ENCODE data around the gene NSF. TPM values are rescaled to one million over a fixed set of nuclear protein-coding genes. Genes with fewer than 3 reads are reported as not detected.
A peak's percentile ranks its signal among the peaks of the same experiment; 100 is the strongest.

NSF gene
- polyA plus RNA-seq, 2 of the 4 experiments (the other 2 are of a cell fraction), result 30.1 to 63.1 TPM

GRCh38 chr17:46796524-46796923 is 206.1 kb downstream of the NSF start:
- Histone ChIP-seq H3K4me1 (peaks cover 14% of the 10 kb centered on the region), H3K4me3 (no peak overlapping the region), H3K9me3 (no peaks in the 10 kb centered on the region), H3K4me2 (no peak overlapping the region), H3K27ac (peak overlapping the region in 1 of 2 experiments; percentile 82; a peak in 4 of 6 replicates)
- DNase-seq (ENCODE audit: low read depth in 1 of 2, low spot score in 1 of 2) (no peak), FAIRE-seq (no peak), ATAC-seq (no peak)
- TF ChIP-seq SREBF2 (IDR thresholded peaks at IDR 0.05), result no peak
- no peak for TF ChIP-seq POLR2A (IDR thresholded peaks at IDR 0.05; ENCODE audit: low read length)
- TF ChIP-seq, protein P1, sequence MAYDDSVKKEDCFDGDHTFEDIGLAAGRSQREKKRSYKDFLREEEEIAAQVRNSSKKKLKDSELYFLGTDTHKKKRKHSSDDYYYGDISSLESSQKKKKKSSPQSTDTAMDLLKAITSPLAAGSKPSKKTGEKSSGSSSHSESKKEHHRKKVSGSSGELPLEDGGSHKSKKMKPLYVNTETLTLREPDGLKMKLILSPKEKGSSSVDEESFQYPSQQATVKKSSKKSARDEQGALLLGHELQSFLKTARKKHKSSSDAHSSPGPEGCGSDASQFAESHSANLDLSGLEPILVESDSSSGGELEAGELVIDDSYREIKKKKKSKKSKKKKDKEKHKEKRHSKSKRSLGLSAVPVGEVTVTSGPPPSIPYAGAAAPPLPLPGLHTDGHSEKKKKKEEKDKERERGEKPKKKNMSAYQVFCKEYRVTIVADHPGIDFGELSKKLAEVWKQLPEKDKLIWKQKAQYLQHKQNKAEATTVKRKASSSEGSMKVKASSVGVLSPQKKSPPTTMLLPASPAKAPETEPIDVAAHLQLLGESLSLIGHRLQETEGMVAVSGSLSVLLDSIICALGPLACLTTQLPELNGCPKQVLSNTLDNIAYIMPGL (CRISPR knock-in tag; IDR thresholded peaks at IDR 0.05; ENCODE audit: borderline replicate concordance), result no peak
- TF ChIP-seq, protein P2, sequence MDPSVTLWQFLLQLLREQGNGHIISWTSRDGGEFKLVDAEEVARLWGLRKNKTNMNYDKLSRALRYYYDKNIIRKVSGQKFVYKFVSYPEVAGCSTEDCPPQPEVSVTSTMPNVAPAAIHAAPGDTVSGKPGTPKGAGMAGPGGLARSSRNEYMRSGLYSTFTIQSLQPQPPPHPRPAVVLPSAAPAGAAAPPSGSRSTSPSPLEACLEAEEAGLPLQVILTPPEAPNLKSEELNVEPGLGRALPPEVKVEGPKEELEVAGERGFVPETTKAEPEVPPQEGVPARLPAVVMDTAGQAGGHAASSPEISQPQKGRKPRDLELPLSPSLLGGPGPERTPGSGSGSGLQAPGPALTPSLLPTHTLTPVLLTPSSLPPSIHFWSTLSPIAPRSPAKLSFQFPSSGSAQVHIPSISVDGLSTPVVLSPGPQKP (IDR thresholded peaks at IDR 0.05; ENCODE audit: low read depth, low read length), result no peak
- no peak for TF ChIP-seq ZSCAN20 (CRISPR knock-in tag; IDR thresholded peaks at IDR 0.05)
- no peak for TF ChIP-seq RARB (CRISPR knock-in tag; IDR thresholded peaks at IDR 0.05)
- TF ChIP-seq KDM5A (IDR thresholded peaks at IDR 0.05), result no peak
- ChIA-PET POLR2A (no interaction called here), CTCF (interaction anchor here (0.7 to 2.5 kb wide), 6 partner anchors 26 to 146 kb away, joined by 3 to 9 read pairs (median 6); no protein-coding TSS in a partner anchor)
- 85% methylated on average over 5 of the region's 7 CpGs for WGBS (ENCODE audit: missing lambda C conversion rate)

DNA sequence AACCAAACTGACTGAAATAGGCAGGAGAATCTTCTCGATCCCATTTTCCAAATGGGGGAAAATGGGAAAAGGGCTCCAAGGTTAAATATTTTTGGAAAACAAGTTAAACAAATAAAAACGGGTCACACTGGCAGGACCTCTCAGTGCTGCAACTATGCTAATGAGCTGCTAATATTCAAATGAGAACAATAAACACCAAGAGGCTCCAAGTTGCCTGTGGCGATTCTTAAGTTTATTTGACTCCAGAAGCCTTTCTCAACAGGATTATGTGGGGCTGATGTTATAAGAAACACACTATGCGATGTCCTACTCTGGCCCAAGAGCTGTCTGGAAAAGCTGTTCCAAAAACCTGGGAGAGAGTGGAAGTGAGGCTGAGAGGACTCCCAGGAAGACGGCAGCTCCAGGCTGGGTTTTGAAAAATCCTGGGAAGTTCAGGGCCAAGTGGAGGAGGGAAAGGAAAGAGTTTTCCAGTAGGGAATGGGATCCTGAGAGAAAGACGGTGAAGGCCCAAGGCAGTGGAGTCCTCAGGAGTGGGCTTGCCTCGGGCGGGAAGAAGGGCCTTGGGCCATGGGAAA is 206.6 kb downstream of the NSF start:
- H3K4me1 ChIP-seq, result peaks cover 14% of the 10 kb centered on the region
- FAIRE-seq, result no peak
- no peak overlapping the region for H3K4me3 ChIP-seq
- ChIA-PET CTCF (interaction anchor here (0.5 to 2.5 kb wide), 10 partner anchors 13 to 805 kb away, joined by 3 to 9 read pairs (median 4); no protein-coding TSS in a partner anchor), POLR2A (no interaction called here)
- H3K27ac ChIP-seq, result peak overlapping the region in 1 of 2 experiments; percentile 82; a peak in 1 of 6 replicates
- 80% methylated on average over 8 of the region's 8 CpGs for WGBS (ENCODE audit: missing lambda C conversion rate)
- TF ChIP-seq CBX2 (IDR thresholded peaks at IDR 0.05; ENCODE audit: borderline replicate concordance, low read depth), result no peak
- TF ChIP-seq HDAC2 (IDR thresholded peaks at IDR 0.05), result no peak
- TF ChIP-seq HOXB13 (CRISPR knock-in tag; IDR thresholded peaks at IDR 0.05; ENCODE audit: low read depth), result no peak
- TF ChIP-seq POLR2AphosphoS2 (conservative IDR thresholded peaks at IDR 0.05; ENCODE audit: low read length), result no peak
- no peak for TF ChIP-seq ATOH8 (CRISPR knock-in tag; IDR thresholded peaks at IDR 0.05; ENCODE audit: low read depth)
- TF ChIP-seq CHD2 (IDR thresholded peaks at IDR 0.05; ENCODE audit: low read length, partially characterized antibody), result no peak
- no peak for TF ChIP-seq GATA3 (IDR thresholded peaks at IDR 0.05; ENCODE audit: borderline replicate concordance)
- TF ChIP-seq RCOR1 (IDR thresholded peaks at IDR 0.05; ENCODE audit: low read depth, low read length), result no peak
- DNase-seq (ENCODE audit: low read depth in 1 of 2, low spot score in 1 of 2), result no peak
- no peaks in the 10 kb centered on the region for H3K9me3 ChIP-seq
- H3K4me2 ChIP-seq, result no peak overlapping the region
- no peak for ATAC-seq

DNA sequence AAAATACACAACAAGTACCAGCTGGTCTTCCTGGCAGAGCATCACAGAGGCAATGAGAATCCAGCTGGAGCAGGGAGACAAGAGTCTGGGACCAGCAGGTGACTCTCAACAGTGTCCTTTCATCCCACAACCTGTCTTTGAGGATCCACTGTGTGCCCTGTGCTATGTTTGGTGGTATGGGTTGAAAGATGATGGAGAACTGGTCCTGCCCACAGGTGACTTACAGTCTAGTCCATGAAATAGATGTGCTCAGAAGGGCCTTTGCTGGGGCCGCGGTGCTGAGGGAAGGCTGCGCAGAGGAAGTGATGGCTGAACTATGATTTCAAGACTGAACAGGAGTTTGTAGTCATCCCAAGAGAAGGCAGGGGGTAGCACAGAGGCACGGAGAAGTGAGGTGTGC is 210.1 kb downstream of the NSF start:
- Histone ChIP-seq H3K9me3 (no peaks in the 10 kb centered on the region), H3K27ac (no peak overlapping the region), H3K4me1 (peaks cover 7% of the 10 kb centered on the region), H3K4me3 (no peak overlapping the region), H3K4me2 (no peak overlapping the region)
- ChIA-PET POLR2A (no interaction called here), CTCF (interaction anchor here (0.6 to 3.9 kb wide), 4 partner anchors 17 to 82 kb away, joined by 4 to 13 read pairs (median 7); no protein-coding TSS in a partner anchor)
- no peak for TF ChIP-seq CBX8 (IDR thresholded peaks at IDR 0.05)
- no peak for TF ChIP-seq ZC3H11A (IDR thresholded peaks at IDR 0.05)
- TF ChIP-seq RFX5 (IDR thresholded peaks at IDR 0.05), result no peak
- no peak for TF ChIP-seq CBX2 (IDR thresholded peaks at IDR 0.05; ENCODE audit: borderline replicate concordance, low read depth)
- no peak for TF ChIP-seq FOSL2 (IDR thresholded peaks at IDR 0.05)
- no peak for TF ChIP-seq FOSL2 (CRISPR knock-in tag; IDR thresholded peaks at IDR 0.05)
- no peak for TF ChIP-seq BHLHE40 (IDR thresholded peaks at IDR 0.05; ENCODE audit: low read depth, low read length)
- TF ChIP-seq HEYL (CRISPR knock-in tag; IDR thresholded peaks at IDR 0.05), result no peak
- no peak for TF ChIP-seq FOSB (CRISPR knock-in tag; IDR thresholded peaks at IDR 0.05)
- TF ChIP-seq ZFP36 (IDR thresholded peaks at IDR 0.05; ENCODE audit: borderline replicate concordance, partially characterized antibody), result no peak
- no peak for ATAC-seq
- 92% methylated on average over 4 of the region's 4 CpGs for WGBS (ENCODE audit: missing lambda C conversion rate)
- FAIRE-seq, result peak; percentile 43
- DNase-seq (ENCODE audit: low read depth in 1 of 2, low spot score in 1 of 2), result no peak
